Muscle layer of duodenum (tissue), 2 donors: ENCODE data around the gene SLC44A5.

Source experiments
- H3K27ac ChIP-seq: one replicate; pipeline ENCODE4 v1.7.0; 2013; ENCODE audit warnings: mild to moderate bottlenecking, low read length
- H3K27me3 ChIP-seq: one replicate; pipeline ENCODE4 v1.7.0; 2013; ENCODE audit warnings: low read depth, mild to moderate bottlenecking, control low read depth, low read length
- H3K36me3 ChIP-seq, 2 donors: one replicate each; pipeline ENCODE4 v1.7.0; 2013; ENCODE audit warnings: low read length in 2 of 2, control low read depth in 1 of 2, mild to moderate bottlenecking in 1 of 2; ENCODE audit not compliant: insufficient read depth in 2 of 2, control insufficient read depth in 1 of 2
- H3K4me1 ChIP-seq, 2 donors: one replicate each; pipeline ENCODE4 v1.7.0; 2013; ENCODE audit warnings: low read length in 2 of 2, mild to moderate bottlenecking in 2 of 2, control low read depth in 1 of 2, moderate library complexity in 1 of 2; ENCODE audit not compliant: insufficient read depth in 2 of 2, control insufficient read depth in 1 of 2
- H3K4me3 ChIP-seq, 2 donors: one replicate each; pipeline ENCODE4 v1.7.0; 2013; ENCODE audit warnings: low read length in 2 of 2, low read depth in 1 of 2, mild to moderate bottlenecking in 1 of 2
- H3K9me3 ChIP-seq, 2 donors: one replicate each; pipeline ENCODE4 v1.7.0; 2013; ENCODE audit warnings: low read length in 2 of 2, control low read depth in 1 of 2, mild to moderate bottlenecking in 1 of 2; ENCODE audit not compliant: control insufficient read depth in 1 of 2
- donor health status: healthy.

Gene SLC44A5

DNA sequence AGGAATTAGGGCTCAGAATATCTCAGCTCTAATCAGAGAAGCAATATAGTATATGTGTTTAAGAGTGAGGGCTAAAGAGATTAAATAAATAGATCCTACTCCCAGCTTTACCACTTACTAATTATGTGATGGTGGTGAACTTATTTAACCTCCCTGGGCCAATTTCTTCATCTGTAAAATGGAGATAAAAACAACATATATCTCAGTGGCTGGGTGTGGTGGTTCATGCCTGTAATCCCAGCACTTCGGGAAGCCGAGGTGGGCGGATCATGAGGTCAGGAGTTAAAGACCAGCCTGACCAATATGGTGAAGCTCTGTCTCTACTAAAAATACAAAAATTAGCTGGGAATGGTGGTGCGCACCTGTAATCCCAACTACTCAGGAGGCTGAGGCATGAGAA lies 135.2 kb downstream of the SLC44A5 start:
- no peaks in the 10 kb centered on the region for H3K27me3 ChIP-seq
- H3K9me3 ChIP-seq: no peaks in the 10 kb centered on the region
- no peak overlapping the region for H3K27ac ChIP-seq
- no peaks in the 10 kb centered on the region for H3K36me3 ChIP-seq
- H3K4me1 ChIP-seq: no peaks in the 10 kb centered on the region
- H3K4me3 ChIP-seq: no peak overlapping the region

DNA sequence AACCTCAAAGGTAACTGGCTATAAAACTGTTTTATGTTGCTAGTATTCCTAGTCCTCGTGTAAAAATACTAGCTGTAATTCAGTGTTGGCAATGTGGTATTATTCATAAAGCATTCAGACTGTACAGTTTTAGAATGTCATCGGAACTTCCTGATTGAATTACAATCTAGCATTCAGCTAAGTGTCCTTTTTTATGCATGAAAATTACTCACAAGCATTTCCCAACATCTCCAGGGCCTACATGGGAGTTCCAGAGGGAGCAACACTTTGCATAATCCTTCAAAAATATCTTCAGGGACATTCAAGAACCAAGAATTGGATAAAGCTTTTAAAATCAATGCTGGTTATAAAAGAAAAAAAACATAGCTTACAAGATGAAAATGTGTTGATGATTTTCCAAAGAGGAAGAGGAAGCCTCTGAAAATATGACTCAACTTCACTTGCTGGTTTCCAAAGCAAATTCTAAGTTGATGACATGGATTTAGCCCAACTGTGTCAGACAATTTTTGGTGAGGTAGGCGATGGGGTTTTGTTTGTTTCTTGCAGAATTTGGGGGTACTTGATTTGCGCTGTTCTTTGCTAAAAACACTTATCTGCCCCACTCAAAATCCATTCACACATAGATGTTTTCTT lies 137.8 kb downstream of the SLC44A5 start:
- Histone ChIP-seq H3K27me3 (no peaks in the 10 kb centered on the region), H3K4me3 (no peak overlapping the region), H3K36me3 (no peaks in the 10 kb centered on the region), H3K27ac (no peak overlapping the region), H3K9me3 (no peaks in the 10 kb centered on the region), H3K4me1 (no peaks in the 10 kb centered on the region)

DNA sequence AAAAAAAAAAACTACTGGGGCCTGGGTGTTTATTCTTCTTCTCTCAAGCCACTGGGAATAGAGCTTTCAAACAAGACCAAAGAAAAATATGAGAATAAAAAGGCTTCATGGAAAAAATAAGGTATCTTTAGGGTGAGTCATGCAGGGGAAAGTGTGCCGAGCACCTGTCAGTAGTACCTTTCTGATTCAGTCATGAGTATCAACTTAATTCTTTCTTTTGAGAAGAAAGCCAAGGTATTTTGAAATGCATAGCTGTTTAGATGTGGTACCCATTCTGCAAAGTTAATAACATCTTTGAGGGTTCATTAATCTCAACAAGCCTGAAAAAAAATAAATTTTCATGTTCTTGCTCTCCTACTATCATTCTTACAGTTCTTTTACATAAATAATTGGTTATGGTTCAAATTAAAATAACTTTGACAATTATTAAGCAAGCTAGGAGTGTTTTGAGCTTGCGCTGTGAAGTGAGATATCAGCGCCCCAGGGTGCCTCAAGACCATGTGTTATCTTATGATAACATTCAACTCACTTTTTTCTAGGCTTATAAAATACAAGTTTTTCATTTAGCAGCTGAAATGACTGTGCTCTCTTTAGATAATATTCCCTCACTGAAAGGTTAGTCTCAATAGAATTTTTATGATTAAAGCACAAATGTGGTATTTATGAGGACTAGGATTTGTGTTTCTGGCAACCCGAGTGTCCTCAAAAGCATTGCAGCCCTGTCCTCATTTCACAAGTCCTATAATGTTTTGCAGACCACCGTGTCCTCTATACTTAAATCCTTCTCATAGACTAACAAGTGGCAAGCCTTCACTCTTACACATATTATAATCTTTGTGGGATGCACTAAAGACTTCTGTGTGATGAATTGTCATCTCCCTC lies 138.6 kb downstream of the SLC44A5 start:
- no peaks in the 10 kb centered on the region for H3K4me1 ChIP-seq
- H3K4me3 ChIP-seq: no peak overlapping the region
- H3K36me3 ChIP-seq: no peaks in the 10 kb centered on the region
- H3K9me3 ChIP-seq: no peaks in the 10 kb centered on the region
- no peak overlapping the region for H3K27ac ChIP-seq
- H3K27me3 ChIP-seq: no peaks in the 10 kb centered on the region

DNA sequence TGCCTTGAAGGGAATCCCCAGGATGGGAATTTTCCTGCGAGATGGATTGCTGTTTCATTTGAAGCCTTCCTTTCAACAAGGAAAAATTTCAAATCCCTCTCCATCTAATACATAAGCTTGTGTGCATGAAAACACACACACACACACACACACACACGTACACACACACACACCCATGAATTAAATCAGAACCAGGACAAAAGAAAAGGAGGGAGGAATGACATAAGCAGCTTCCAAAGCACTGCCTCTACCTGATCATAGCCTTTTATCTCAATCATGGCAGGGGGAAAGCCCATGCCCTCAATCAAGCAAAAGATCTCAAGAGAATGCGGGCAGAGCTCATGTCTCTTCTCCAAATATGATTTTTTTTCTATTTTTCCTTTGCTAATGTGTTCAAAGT lies 139.7 kb downstream of the SLC44A5 start:
- Histone ChIP-seq H3K4me3 (no peak overlapping the region), H3K27ac (no peak overlapping the region), H3K36me3 (no peaks in the 10 kb centered on the region), H3K9me3 (no peaks in the 10 kb centered on the region), H3K4me1 (no peaks in the 10 kb centered on the region), H3K27me3 (no peaks in the 10 kb centered on the region)

DNA sequence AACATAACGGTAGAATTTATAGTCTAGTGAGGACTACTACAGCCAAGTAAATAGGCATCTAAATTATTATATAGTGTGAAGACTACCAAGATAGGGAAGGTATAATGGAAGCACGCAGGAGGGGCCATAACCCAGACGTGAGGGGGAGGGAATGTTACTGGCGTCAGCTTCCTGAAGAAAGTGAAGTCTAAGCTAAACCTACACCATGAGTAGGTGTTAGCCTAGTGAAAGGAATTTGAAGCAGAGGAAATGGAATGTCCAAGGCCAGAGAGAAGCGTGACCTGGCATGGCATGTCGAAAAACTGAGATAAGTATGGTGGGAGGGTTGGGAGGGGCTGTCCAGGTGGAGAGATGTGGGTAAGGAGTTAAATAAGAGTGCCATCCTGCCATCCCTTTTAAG lies 140.5 kb downstream of the SLC44A5 start:
- Histone ChIP-seq H3K4me3 (no peak overlapping the region), H3K9me3 (no peaks in the 10 kb centered on the region), H3K27ac (no peak overlapping the region), H3K36me3 (no peaks in the 10 kb centered on the region), H3K27me3 (no peaks in the 10 kb centered on the region), H3K4me1 (no peaks in the 10 kb centered on the region)

DNA sequence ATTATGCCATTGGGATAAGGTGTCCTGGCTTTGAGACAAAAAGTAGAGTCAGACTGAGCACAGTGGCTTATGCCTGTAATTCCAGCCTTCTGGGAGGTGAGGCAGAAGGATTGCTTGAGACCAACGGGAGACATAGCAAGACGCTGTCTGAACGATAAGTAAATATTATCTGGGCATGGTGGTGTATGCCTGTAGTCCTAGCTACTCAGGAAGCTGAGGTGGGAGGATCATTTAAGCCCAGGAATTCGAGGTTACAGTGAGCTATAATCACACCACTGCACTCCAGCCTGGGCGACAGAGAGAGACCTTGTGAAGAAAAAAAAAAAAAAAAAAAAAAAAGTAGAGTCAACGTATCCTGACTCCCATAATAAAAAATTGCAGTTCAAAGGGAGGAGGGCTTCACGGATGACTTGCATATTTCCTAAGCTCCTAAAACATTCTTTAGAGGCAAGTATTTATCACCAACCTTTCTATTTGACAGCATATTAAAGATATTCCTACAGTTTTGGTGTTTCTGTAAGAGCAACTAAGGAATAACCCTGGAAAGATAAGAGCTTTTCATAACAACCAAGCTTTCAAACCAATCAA lies 141.2 kb downstream of the SLC44A5 start:
- no peaks in the 10 kb centered on the region for H3K4me1 ChIP-seq
- no peaks in the 10 kb centered on the region for H3K9me3 ChIP-seq
- no peaks in the 10 kb centered on the region for H3K36me3 ChIP-seq
- H3K4me3 ChIP-seq: no peak overlapping the region
- H3K27me3 ChIP-seq: no peaks in the 10 kb centered on the region
- no peak overlapping the region for H3K27ac ChIP-seq

DNA sequence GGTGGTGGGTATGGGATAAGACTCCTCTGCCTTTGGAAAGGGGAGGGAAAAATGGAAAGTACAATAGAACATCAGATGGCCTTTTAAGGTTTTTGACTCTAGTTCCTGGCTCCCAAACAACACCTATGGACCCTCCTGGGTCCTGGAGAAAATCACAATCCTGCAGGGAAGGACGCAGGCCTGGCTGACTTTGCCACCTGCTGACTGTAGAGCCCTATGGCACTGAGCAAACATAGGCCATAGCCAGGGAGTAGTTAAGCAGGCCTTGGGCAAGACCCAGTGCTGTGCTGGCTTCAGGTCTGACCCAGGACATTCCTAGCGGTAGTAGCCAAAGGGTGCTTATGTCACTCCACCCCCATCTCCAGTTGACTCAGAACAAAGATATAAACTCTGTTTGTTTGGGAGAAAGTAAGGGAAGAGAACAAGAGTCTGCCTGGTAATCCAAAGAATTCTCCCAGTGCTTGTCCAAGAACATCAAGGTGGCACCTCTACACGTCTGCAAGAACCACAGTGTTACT lies 149.0 kb downstream of the SLC44A5 start:
- no peaks in the 10 kb centered on the region for H3K27me3 ChIP-seq
- no peaks in the 10 kb centered on the region for H3K9me3 ChIP-seq
- H3K4me3 ChIP-seq: no peak overlapping the region
- no peaks in the 10 kb centered on the region for H3K36me3 ChIP-seq
- no peaks in the 10 kb centered on the region for H3K4me1 ChIP-seq
- H3K27ac ChIP-seq: no peak overlapping the region

DNA sequence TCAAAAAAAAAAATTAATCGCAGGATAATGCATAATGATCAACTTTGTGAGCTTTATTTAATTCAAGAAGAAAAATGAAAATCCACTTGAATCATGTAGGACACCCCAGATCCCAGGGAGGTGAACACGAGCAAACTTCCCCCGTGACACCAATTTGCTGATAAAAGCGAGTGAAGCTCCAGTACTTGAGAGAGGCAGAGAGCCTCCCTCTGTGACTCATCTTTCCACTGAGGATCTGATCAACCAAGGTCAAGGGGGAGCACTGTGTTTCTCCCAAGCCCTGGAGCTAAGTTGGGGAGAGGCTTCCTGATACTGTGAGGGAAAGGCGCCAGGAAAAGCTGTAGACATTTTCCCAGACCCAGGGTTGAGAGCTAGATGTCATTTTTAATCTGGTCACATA lies 160.9 kb downstream of the SLC44A5 start:
- Histone ChIP-seq H3K4me1 (no peaks in the 10 kb centered on the region), H3K27ac (no peak overlapping the region), H3K27me3 (no peaks in the 10 kb centered on the region), H3K36me3 (no peaks in the 10 kb centered on the region), H3K9me3 (peaks cover 0 to 15% of the 10 kb centered on the region in 2 donors), H3K4me3 (no peak overlapping the region)

DNA sequence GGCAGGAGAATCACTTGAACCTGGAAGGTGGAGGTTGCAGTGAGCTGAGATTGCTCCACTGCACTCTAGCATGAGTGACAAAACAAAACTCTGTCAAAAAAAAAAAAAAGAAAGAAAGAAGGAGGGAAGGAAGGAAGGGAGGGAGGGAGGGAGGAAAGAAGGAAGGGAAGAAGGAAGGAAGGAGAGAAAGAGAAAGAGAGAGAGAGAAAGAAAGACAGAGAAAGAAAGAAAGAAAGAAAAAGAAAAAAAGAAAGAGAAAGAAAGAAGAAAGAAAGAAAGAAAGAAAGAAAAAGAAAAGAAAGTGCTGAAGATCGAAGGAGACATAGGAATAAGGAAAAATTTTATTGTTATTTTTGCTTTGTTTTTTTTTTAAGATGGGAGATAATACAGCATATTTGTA lies 166.7 kb downstream of the SLC44A5 start:
- no peaks in the 10 kb centered on the region for H3K27me3 ChIP-seq
- H3K27ac ChIP-seq: no peak overlapping the region
- H3K4me1 ChIP-seq: no peaks in the 10 kb centered on the region
- H3K4me3 ChIP-seq: no peak overlapping the region
- H3K9me3 ChIP-seq: no peaks in the 10 kb centered on the region
- no peaks in the 10 kb centered on the region for H3K36me3 ChIP-seq

DNA sequence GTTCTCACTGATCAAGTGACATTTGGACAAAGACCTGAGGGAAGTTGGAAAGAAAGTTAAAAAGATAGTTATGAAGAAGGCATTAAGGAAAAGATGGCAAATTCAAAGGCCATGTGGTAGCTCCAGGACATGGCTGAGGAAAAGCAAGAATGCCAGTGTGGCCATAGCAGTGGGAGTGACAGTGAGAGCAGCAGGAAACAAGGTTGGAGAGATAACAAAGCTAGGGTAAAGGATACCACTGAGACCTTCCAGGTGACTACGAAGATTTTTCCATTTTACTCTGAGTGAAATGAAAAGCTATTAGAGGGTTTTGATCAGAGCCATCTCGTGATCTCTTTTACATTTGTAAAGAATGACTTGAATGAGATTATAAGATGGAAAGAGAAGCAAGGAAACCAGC lies 170.6 kb downstream of the SLC44A5 start:
- H3K36me3 ChIP-seq: no peaks in the 10 kb centered on the region
- no peak overlapping the region for H3K4me3 ChIP-seq
- no peaks in the 10 kb centered on the region for H3K4me1 ChIP-seq
- no peaks in the 10 kb centered on the region for H3K9me3 ChIP-seq
- H3K27ac ChIP-seq: no peak overlapping the region
- H3K27me3 ChIP-seq: no peaks in the 10 kb centered on the region

DNA sequence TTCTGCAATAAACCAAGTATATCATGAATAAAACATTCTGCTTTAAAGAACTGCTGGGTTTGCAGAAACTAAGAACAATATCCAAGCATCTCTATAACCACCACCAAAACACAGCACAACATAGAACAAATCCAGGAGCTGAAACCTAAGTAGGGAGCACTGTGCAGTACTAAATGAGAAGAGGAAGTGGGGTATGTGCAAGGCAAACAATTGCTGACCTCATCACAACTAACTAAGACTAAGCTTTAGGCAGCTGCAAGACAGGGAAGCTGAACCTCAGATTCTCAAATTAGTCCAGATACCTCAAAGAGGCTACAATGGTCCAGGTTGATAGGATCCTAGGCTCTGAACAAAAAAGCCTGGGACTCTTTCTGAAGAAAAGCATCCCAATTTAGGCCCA lies 172.6 kb downstream of the SLC44A5 start:
- H3K27ac ChIP-seq: no peak overlapping the region
- H3K9me3 ChIP-seq: no peaks in the 10 kb centered on the region
- H3K27me3 ChIP-seq: no peaks in the 10 kb centered on the region
- H3K4me1 ChIP-seq: no peaks in the 10 kb centered on the region
- H3K36me3 ChIP-seq: no peaks in the 10 kb centered on the region
- no peak overlapping the region for H3K4me3 ChIP-seq
